BLaER1 (cell line): ENCODE measurements around the gene MYL12A.
"Not testable (repeated sequence)": the region's sequence is repeated elsewhere in the genome, so short reads cannot be mapped to it uniquely, and the experiment has no call there.

Experiments
- H3K27ac ChIP-seq: shearing (Covaris generic); formaldehyde crosslinking; 2 replicates; pipeline ENCODE4 v1.8.1; 2022
- H3K27me3 ChIP-seq: shearing (Covaris generic); formaldehyde crosslinking; 2 replicates; pipeline ENCODE4 v1.8.1; 2022
- H3K36me3 ChIP-seq: shearing (Covaris generic); formaldehyde crosslinking; 2 replicates; pipeline ENCODE4 v1.8.1; 2022
- H3K4me1 ChIP-seq: shearing (Covaris generic); formaldehyde crosslinking; 2 replicates; pipeline ENCODE4 v1.8.1; 2022
- H3K4me2 ChIP-seq: shearing (Covaris generic); formaldehyde crosslinking; 2 replicates; pipeline ENCODE4 v1.8.1; 2022
- H3K4me3 ChIP-seq: shearing (Covaris generic); formaldehyde crosslinking; 2 replicates; pipeline ENCODE4 v1.8.1; 2022
- H3K9ac ChIP-seq: shearing (Covaris generic); formaldehyde crosslinking; 2 replicates; pipeline ENCODE4 v1.8.1; 2022
- H3K9me3 ChIP-seq: shearing (Covaris generic); formaldehyde crosslinking; 2 replicates; pipeline ENCODE4 v1.8.1; 2022
- H4K20me1 ChIP-seq: shearing (Covaris generic); formaldehyde crosslinking; 2 replicates; pipeline ENCODE4 v1.8.1; 2022
- Cebpa-rat ChIP-seq: shearing (Covaris generic); IDR thresholded peaks from 2 replicates; pipeline ENCODE4 v1.8.1; 2022

Gene MYL12A

GRCh38 chr18:3247240-3248061 lies at the start of gene MYL12A:
Gene MYL12A (plus strand): TSS chr18:3247801. CDS start chr18:3253248, 5,447 bp downstream.
- Histone ChIP-seq H3K9me3 (peaks cover 2% of the 10 kb centered on the region; the same call in 1 of the 2 replicates), H3K36me3 (peaks cover 6% of the 10 kb centered on the region), H3K4me3 (peak within 1 kb of the TSS; percentile 87), H4K20me1 (peaks cover 37% of the 10 kb centered on the region), H3K27me3 (no peaks in the 10 kb centered on the region), H3K4me1 (peaks cover 52% of the 10 kb centered on the region), H3K27ac (peak within 1 kb of the TSS; percentile 99), H3K9ac (peak within 1 kb of the TSS; percentile 97), H3K4me2 (peak within 1 kb of the TSS; percentile 95)
- TF ChIP-seq Cebpa-rat = no peak

DNA sequence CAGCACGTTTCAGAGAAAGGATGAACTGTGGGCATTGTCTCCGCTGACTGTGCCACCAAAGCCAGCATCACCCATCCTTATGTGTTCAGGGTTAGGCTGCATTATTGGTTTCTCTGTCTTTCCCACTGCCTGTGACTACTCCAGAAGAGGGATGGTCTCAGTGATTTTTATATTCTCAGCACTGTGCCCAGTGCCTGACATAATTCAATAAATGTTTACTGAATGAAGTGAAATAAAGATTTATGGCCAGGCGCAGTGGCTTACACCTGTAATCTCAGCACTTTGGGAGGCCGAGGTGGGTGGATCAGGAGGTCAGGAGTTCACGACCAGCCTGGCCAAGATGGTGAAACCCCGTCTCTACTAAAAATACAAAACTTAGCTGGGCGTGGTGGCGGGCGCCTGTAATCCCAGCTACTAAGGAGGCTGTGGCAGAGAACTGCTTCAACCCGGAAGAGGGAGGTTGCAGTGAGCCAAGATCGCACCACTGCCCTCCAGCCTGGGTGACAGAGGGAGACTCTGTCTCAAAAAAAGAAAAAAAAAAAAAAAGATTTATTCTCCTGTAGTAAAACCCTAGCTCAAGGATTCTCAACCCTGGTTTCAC lies 49.2 kb upstream of the MYL12A start:
- not testable (repeated sequence) for H3K4me3 ChIP-seq, H3K27me3 ChIP-seq, H4K20me1 ChIP-seq, H3K4me1 ChIP-seq, H3K9me3 ChIP-seq, H3K4me2 ChIP-seq, H3K27ac ChIP-seq, H3K36me3 ChIP-seq, H3K9ac ChIP-seq

GRCh38 chr18:3199942-3200645 lies 47.5 kb upstream of the MYL12A start:
- H3K36me3 ChIP-seq = no peaks in the 10 kb centered on the region
- no peaks in the 10 kb centered on the region for H3K9me3 ChIP-seq

GRCh38 chr18:3205239-3205638 lies 42.4 kb upstream of the MYL12A start:
- Histone ChIP-seq H3K27ac (no peak overlapping the region), H3K4me1 (no peaks in the 10 kb centered on the region), H4K20me1 (no peaks in the 10 kb centered on the region), H3K36me3 (no peaks in the 10 kb centered on the region), H3K9me3 (peaks cover 7% of the 10 kb centered on the region; the same call in 1 of the 2 replicates), H3K27me3 (no peaks in the 10 kb centered on the region; the same call in 1 of the 2 replicates), H3K4me3 (no peak overlapping the region), H3K4me2 (no peak overlapping the region), H3K9ac (no peak overlapping the region)
- TF ChIP-seq Cebpa-rat = no peak

More at GRCh38 chr18:3199942-3200645, 47.5 kb upstream of the MYL12A start:
- H4K20me1 ChIP-seq = no peaks in the 10 kb centered on the region
- TF ChIP-seq Cebpa-rat = no peak
- H3K4me3 ChIP-seq = no peak overlapping the region
- H3K4me1 ChIP-seq = peaks cover 8% of the 10 kb centered on the region
- H3K27ac ChIP-seq = no peak overlapping the region
- H3K9ac ChIP-seq = no peak overlapping the region
- no peaks in the 10 kb centered on the region for H3K27me3 ChIP-seq
- H3K4me2 ChIP-seq = no peak overlapping the region

DNA sequence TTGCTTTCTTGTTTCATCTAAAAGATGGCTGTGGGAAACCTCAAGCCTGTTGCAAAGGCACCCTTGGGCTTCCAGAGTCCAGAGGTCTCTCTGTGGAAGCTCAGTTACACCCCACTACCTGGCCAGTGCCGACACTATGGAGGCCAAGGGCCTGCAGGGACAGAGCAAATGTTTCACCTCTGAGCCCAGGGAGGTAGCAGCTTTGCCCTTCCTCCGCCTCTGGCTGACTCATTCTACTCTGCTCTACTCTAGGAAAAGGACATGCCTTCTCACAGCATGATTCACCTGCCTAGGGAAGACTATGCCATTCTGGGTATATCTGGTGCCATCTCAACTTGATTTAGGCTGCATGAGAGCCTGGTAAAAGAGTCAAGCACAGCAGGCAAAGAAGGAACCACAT lies 40.0 kb upstream of the MYL12A start:
- peaks cover 7% of the 10 kb centered on the region; the same call in 1 of the 2 replicates for H3K9me3 ChIP-seq
- no peaks in the 10 kb centered on the region; the same call in 1 of the 2 replicates for H3K27me3 ChIP-seq
- H3K9ac ChIP-seq = no peak overlapping the region
- H3K4me2 ChIP-seq = no peak overlapping the region
- no peaks in the 10 kb centered on the region for H3K4me1 ChIP-seq
- no peaks in the 10 kb centered on the region for H4K20me1 ChIP-seq
- H3K4me3 ChIP-seq = no peak overlapping the region
- H3K36me3 ChIP-seq = no peaks in the 10 kb centered on the region
- H3K27ac ChIP-seq = no peak overlapping the region
- TF ChIP-seq Cebpa-rat = no peak

- Histone ChIP-seq H3K27me3 (no peaks in the 10 kb centered on the region; the same call in 1 of the 2 replicates), H3K4me3 (no peak overlapping the region), H4K20me1 (no peaks in the 10 kb centered on the region), H3K4me2 (no peak overlapping the region), H3K4me1 (peaks cover 11% of the 10 kb centered on the region), H3K27ac (no peak overlapping the region), H3K36me3 (no peaks in the 10 kb centered on the region), H3K9ac (no peak overlapping the region), H3K9me3 (peaks cover 16% of the 10 kb centered on the region; the same call in 1 of the 2 replicates)
- no peak for TF ChIP-seq Cebpa-rat
Observed at GRCh38 chr18:3209859-3210569, 37.6 kb upstream of the MYL12A start.

DNA sequence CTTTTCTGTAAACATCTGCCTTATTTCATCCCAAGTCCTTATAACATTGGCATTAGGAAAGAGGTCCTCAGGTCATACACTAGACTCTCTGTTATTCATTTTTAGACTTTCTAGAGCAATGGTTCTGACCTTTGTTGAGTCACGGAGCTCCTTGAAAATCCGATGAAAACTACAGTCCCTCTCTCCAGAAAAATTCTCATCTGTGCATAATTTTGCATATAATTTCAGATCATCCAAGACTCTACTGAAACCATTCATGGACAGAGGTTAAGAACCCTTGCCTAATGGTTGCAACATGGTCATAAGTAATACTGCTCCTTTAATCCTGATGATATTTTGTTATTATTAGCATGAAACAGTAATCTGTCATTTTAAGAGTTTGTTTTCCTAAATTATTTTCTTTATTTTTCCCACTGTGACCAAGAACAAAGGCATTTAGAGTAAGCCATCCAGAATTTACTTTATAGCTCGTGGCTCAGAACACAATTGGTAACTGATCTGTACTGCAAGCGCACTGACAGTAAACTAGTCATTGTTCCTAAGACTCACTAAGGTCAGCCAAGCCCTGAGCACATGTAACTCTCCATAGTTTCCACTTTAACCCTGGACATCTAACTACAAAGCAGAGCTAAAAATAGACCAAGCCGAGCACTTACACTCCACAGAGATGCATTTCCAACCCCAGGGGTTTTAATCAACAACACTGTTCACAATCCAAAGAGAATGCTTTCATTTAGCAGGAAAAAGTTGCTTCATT lies 36.2 kb upstream of the MYL12A start:
- peaks cover 11% of the 10 kb centered on the region for H3K4me1 ChIP-seq
- H3K4me2 ChIP-seq = no peak overlapping the region
- H3K9ac ChIP-seq = no peak overlapping the region
- H3K27me3 ChIP-seq = no peaks in the 10 kb centered on the region; the same call in 1 of the 2 replicates
- no peaks in the 10 kb centered on the region for H4K20me1 ChIP-seq
- H3K36me3 ChIP-seq = no peaks in the 10 kb centered on the region
- peaks cover 9% of the 10 kb centered on the region; the same call in 1 of the 2 replicates for H3K9me3 ChIP-seq
- no peak overlapping the region for H3K4me3 ChIP-seq
- no peak overlapping the region for H3K27ac ChIP-seq
- no peak for TF ChIP-seq Cebpa-rat

DNA sequence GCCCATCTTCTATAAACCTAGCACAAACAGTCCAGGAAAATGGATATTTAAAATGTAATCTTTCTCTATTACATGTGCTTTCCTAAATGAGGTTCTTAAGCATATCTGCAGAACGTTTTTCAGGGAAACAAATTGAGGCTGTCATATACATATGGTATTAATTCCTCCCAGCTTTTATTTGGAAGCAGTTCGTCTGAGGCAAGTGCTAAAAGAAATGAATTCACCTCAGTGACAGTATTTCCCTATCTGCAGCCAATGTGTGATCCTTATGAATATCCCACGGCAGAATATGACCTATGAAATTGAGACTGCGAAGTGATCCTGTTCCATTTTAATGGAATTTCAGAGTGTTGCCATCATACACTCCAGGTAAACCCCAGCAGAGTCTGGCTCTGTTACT lies 34.9 kb upstream of the MYL12A start:
- H3K4me2 ChIP-seq = peak overlapping the region; percentile 29; the same call in 1 of the 2 replicates
- H3K36me3 ChIP-seq = no peaks in the 10 kb centered on the region
- H3K9me3 ChIP-seq = 0 out of 2 replicates have a peak, but pooled peaks cover 9% of the 10 kb centered on the region
- peaks cover 11% of the 10 kb centered on the region for H3K4me1 ChIP-seq
- no peak for TF ChIP-seq Cebpa-rat
- H3K27me3 ChIP-seq = no peaks in the 10 kb centered on the region; the same call in 1 of the 2 replicates
- H3K4me3 ChIP-seq = no peak overlapping the region
- no peak overlapping the region for H3K27ac ChIP-seq
- no peak overlapping the region for H3K9ac ChIP-seq
- no peaks in the 10 kb centered on the region for H4K20me1 ChIP-seq
